Measurements from ENCODE around the gene LAMB2. TPM values are rescaled to one million over a fixed set of nuclear protein-coding genes. Genes with fewer than 3 reads are reported as not detected.

LAMB2 gene
- total and polyA plus RNA-seq, 10 of the 15 experiments (the other 5 are each of a cell fraction or from before 2014, with no cell fraction given) = 0.13 to 3.2 (median 0.64) TPM; not detected in 3

DNA sequence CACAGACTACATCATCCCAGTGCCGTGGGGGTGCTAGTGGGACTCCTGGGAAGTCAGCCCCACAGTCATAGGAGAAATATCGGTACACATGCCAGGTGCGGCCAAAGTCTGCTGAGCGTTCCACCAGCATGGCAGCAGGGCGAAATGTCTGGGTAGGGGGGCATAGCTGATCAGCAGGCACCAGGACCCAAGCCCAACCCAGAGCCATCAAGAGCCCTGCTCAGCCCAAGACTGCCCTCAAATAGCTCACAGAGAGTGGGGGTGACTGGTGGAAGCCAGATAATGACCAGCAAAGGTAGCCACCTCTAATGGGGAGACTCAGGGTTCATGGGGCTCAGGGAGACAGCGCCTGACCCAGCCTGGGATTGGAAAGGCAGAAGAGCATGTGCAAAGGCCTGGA lies 1.3 kb downstream of the LAMB2 start:
- Histone ChIP-seq H3K9me3 (replicated peaks; ENCODE audit: control insufficient read depth, insufficient read depth, low read length) (no peaks in the 10 kb centered on the region), H4K20me1 (ENCODE audit: control insufficient read depth, insufficient read depth) (no peaks in the 10 kb centered on the region), H3K4me2 (ENCODE audit: control insufficient read depth, insufficient read depth) (no peak overlapping the region), H3K9ac (ENCODE audit: control insufficient read depth, insufficient read depth, low read length) (no peak overlapping the region), H2AFZ (ENCODE audit: control insufficient read depth, low read depth, low read length) (no peak overlapping the region), H3K79me2 (ENCODE audit: control insufficient read depth, insufficient read depth, low read length) (no peaks in the 10 kb centered on the region), H3K36me3 (ENCODE audit: control insufficient read depth in 2 of 2, insufficient read depth in 2 of 2, low read length in 1 of 2) (no peaks in the 10 kb centered on the region), H3K27ac (ENCODE audit: control insufficient read depth, insufficient read depth) (no peak overlapping the region), H3K4me3 (no peak overlapping the region), H3K27me3 (replicated peaks in 1 of 2; ENCODE audit: control insufficient read depth in 2 of 2, insufficient read depth in 2 of 2, low read length in 1 of 2) (peaks cover 3 to 4% of the 10 kb centered on the region in 2 experiments; a peak in 2 of 4 replicates), H3K4me1 (ENCODE audit: control insufficient read depth, insufficient read depth, low read length) (no peaks in the 10 kb centered on the region)
- intact Hi-C loops (cut with micrococcal nuclease; ENCODE audit: unreplicated experiment) = no loop called here
- ATAC-seq = no peak
- no TSS peak for BruUV-seq (replicated peaks)
- FAIRE-seq = no peak
- SMC1A ChIA-PET (ENCODE audit: uncharacterized antibody, unreplicated experiment) = no interaction called here
- RAD21 ChIA-PET (ENCODE audit: unreplicated experiment) = no interaction called here
- TF ChIP-seq, protein P1, sequence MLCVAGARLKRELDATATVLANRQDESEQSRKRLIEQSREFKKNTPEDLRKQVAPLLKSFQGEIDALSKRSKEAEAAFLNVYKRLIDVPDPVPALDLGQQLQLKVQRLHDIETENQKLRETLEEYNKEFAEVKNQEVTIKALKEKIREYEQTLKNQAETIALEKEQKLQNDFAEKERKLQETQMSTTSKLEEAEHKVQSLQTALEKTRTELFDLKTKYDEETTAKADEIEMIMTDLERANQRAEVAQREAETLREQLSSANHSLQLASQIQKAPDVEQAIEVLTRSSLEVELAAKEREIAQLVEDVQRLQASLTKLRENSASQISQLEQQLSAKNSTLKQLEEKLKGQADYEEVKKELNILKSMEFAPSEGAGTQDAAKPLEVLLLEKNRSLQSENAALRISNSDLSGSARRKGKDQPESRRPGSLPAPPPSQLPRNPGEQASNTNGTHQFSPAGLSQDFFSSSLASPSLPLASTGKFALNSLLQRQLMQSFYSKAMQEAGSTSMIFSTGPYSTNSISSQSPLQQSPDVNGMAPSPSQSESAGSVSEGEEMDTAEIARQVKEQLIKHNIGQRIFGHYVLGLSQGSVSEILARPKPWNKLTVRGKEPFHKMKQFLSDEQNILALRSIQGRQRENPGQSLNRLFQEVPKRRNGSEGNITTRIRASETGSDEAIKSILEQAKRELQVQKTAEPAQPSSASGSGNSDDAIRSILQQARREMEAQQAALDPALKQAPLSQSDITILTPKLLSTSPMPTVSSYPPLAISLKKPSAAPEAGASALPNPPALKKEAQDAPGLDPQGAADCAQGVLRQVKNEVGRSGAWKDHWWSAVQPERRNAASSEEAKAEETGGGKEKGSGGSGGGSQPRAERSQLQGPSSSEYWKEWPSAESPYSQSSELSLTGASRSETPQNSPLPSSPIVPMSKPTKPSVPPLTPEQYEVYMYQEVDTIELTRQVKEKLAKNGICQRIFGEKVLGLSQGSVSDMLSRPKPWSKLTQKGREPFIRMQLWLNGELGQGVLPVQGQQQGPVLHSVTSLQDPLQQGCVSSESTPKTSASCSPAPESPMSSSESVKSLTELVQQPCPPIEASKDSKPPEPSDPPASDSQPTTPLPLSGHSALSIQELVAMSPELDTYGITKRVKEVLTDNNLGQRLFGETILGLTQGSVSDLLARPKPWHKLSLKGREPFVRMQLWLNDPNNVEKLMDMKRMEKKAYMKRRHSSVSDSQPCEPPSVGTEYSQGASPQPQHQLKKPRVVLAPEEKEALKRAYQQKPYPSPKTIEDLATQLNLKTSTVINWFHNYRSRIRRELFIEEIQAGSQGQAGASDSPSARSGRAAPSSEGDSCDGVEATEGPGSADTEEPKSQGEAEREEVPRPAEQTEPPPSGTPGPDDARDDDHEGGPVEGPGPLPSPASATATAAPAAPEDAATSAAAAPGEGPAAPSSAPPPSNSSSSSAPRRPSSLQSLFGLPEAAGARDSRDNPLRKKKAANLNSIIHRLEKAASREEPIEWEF (IDR thresholded peaks at IDR 0.05; ENCODE audit: insufficient replicate concordance, low read depth, low read length) = no peak
- TF ChIP-seq NR2C2 (IDR thresholded peaks at IDR 0.05; ENCODE audit: borderline replicate concordance, control insufficient read depth, insufficient read length, low read depth) (no peak), JUND (IDR thresholded peaks at IDR 0.05; ENCODE audit: low read depth, low read length) (no peak)
- in situ Hi-C loops (cut with MboI) = no loop called here
- CTCF ChIA-PET = interaction anchor here (1.0 kb wide), 1 partner anchor 144 kb away, joined by 3 read pairs; no protein-coding TSS in a partner anchor
- no peak for DNase-seq (ENCODE audit: low read depth, low spot score)
- WGBS (ENCODE audit: insufficient coverage, insufficient replicate concordance, low lambda C conversion rate, missing lambda C conversion rate) = 65% methylated on average over 6 of the region's 6 CpGs
- POLR2A ChIA-PET = no interaction called here
